Keratinocyte (primary cell): Measurements from ENCODE around the gene STARD3.

Source experiments
- EZH2 ChIP-seq: IDR thresholded peaks from one replicate; pipeline ENCODE4 v1.6.1; 2012; ENCODE audit warnings: inconsistent platforms, mild to moderate bottlenecking, low read length, moderate library complexity
- TF ChIP-seq, protein P1 (sequence below), 3 experiments: IDR thresholded peaks in 1 of 3; conservative IDR thresholded peaks in 1 of 3; optimal IDR thresholded peaks in 1 of 3; 2 replicates in 2 of 3; 3 replicates in 1 of 3; pipeline versions ENCODE3 to v1.5.1; 2011; ENCODE audit warnings: low read length in 3 of 3, mild to moderate bottlenecking in 3 of 3, moderate library complexity in 2 of 3, control low read depth in 1 of 3, inconsistent platforms in 1 of 3; ENCODE audit not compliant: insufficient read depth in 2 of 3; ENCODE audit errors: extremely low read depth in 1 of 3

DNA sequence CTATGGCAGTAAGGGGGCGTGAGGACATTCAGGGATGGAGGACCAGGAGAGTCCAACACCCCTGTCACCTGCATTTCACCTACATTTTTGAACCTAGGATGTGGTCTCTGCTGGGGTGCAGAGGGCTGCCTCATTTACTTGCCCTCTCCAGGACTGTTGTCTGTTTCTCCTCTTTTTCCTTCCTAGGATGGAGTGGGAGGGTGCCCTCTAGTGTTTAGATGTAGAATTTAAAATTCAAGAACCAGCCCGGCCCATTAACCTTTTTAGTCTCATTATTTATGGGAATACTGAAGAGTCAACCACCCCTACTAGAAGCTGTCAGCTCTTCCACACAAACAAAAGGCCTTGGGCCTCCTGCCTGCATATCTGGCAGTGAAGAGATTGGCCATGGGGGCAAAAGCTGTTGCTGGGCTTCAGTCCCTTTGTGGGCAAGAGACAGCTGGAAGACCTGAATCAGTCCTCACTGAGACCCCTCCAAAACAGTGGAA is 2.5 kb upstream of the STARD3 start:
- TF ChIP-seq EZH2 = no peak
- TF ChIP-seq, protein P1, sequence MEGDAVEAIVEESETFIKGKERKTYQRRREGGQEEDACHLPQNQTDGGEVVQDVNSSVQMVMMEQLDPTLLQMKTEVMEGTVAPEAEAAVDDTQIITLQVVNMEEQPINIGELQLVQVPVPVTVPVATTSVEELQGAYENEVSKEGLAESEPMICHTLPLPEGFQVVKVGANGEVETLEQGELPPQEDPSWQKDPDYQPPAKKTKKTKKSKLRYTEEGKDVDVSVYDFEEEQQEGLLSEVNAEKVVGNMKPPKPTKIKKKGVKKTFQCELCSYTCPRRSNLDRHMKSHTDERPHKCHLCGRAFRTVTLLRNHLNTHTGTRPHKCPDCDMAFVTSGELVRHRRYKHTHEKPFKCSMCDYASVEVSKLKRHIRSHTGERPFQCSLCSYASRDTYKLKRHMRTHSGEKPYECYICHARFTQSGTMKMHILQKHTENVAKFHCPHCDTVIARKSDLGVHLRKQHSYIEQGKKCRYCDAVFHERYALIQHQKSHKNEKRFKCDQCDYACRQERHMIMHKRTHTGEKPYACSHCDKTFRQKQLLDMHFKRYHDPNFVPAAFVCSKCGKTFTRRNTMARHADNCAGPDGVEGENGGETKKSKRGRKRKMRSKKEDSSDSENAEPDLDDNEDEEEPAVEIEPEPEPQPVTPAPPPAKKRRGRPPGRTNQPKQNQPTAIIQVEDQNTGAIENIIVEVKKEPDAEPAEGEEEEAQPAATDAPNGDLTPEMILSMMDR (optimal IDR thresholded peaks at IDR 0.05 in 1 of 3, IDR thresholded peaks at IDR 0.05 in 1 of 3, conservative IDR thresholded peaks at IDR 0.05 in 1 of 3; ENCODE audit: extremely low read depth in 1 of 3, insufficient read depth in 2 of 3, low read length in 3 of 3) = peak; percentile 52 to 71 (median 66)
